ENCODE results near the gene CNTN4. TPM values are rescaled to one million over a fixed set of nuclear protein-coding genes. Genes with fewer than 3 reads are reported as not detected.

The CNTN4 gene
- total RNA-seq, 1 donor from 2014 or later: 3.2 TPM

- no peak for ATAC-seq
- DNase-seq: no peak
- intact Hi-C loops (cut with micrococcal nuclease): no loop called here
Observed at GRCh38 chr3:2714834-2715233, 616.2 kb downstream of the CNTN4 start.

DNA sequence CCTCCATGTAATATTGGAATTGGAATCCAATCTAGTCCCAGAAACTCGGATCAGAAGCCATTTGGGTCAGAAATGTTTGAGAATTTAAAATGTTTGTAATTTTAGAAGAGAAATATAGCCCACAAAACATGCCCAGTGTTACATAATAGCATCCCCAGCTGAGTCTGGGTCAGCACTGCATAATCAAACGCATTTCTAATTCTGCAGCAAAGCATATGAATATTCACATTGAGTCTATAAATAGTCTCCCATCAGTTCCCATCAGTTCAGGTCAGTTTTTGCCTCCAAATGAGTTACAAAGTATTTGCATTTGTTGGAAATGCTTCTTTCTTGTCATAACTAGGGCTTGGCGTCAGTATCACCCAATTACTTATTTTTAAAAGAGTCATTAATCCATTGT is 628.4 kb downstream of the CNTN4 start:
- DNase-seq (no peak), ATAC-seq (no peak)
- intact Hi-C loops (cut with micrococcal nuclease): no loop called here

GRCh38 chr3:2727610-2728318 is 629.1 kb downstream of the CNTN4 start:
- ATAC-seq: no peak

GRCh38 chr3:2731843-2732242 is 633.2 kb downstream of the CNTN4 start:
- intact Hi-C loops (cut with micrococcal nuclease): no loop called here
- no peak for DNase-seq
- no peak for ATAC-seq

More at GRCh38 chr3:2727610-2728318, 629.1 kb downstream of the CNTN4 start:
- intact Hi-C loops (cut with micrococcal nuclease): no loop called here
- DNase-seq: no peak

- intact Hi-C loops (cut with micrococcal nuclease): no loop called here
- no peak for ATAC-seq
- no peak for DNase-seq
Observed at GRCh38 chr3:2735392-2735894, 636.8 kb downstream of the CNTN4 start.

DNA sequence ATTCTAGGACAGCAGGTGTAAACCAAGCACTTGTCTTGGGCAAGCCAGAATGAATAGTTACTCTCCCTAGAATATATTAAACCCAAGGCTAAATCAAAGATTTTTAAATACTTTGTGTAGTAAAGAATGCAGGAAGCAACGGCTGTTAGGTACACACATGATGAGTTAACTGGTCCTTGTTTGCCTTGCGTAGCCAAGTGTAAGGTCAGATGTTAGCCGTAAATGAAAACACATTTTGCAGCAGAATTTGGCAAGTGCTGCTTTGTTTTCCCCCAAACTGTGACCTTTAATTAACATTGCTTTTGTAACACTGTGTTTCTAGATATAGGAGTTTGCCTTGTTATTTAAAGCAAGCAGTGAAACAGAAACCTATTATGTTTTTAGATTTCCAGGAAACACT is 642.9 kb downstream of the CNTN4 start:
- intact Hi-C loops (cut with micrococcal nuclease): no loop called here
- DNase-seq (no peak), ATAC-seq (no peak)

- intact Hi-C loops (cut with micrococcal nuclease): no loop called here
Observed at GRCh38 chr3:2765002-2765579, 666.4 kb downstream of the CNTN4 start.

DNA sequence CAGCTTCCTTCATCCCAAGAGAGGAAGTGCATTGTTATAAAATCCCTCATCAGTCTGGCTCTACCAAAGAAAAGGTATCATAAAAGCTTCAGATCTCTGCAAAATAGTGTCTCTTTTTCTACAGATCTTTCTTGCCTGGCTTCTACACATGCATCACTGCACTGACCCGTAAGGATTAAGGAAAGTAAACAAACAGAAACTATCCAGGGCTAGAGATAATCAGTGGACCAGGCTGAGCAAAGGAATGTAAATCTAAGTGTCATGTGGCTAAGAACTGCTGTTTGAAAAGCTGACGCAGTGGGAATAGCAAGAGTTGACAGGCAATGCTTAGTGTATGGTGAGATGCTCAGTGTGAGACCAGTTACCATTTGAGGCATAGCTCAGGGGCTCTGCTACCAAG is 671.8 kb downstream of the CNTN4 start:
- ATAC-seq: no peak
- intact Hi-C loops (cut with micrococcal nuclease): no loop called here

More at GRCh38 chr3:2765002-2765579, 666.4 kb downstream of the CNTN4 start:
- ATAC-seq: no peak
- no peak for DNase-seq

GRCh38 chr3:2771193-2771592 is 672.5 kb downstream of the CNTN4 start:
- intact Hi-C loops (cut with micrococcal nuclease): no loop called here
- DNase-seq (no peak), ATAC-seq (no peak)

More for the DNA sequence above, 671.8 kb downstream of the CNTN4 start:
- no peak for DNase-seq

- DNase-seq (no peak), ATAC-seq (no peak)
- intact Hi-C loops (cut with micrococcal nuclease): no loop called here
Observed at GRCh38 chr3:2771741-2772140, 673.1 kb downstream of the CNTN4 start.

- no peak for ATAC-seq
- intact Hi-C loops (cut with micrococcal nuclease): no loop called here
Observed at GRCh38 chr3:2772803-2773202, 674.1 kb downstream of the CNTN4 start.

DNA sequence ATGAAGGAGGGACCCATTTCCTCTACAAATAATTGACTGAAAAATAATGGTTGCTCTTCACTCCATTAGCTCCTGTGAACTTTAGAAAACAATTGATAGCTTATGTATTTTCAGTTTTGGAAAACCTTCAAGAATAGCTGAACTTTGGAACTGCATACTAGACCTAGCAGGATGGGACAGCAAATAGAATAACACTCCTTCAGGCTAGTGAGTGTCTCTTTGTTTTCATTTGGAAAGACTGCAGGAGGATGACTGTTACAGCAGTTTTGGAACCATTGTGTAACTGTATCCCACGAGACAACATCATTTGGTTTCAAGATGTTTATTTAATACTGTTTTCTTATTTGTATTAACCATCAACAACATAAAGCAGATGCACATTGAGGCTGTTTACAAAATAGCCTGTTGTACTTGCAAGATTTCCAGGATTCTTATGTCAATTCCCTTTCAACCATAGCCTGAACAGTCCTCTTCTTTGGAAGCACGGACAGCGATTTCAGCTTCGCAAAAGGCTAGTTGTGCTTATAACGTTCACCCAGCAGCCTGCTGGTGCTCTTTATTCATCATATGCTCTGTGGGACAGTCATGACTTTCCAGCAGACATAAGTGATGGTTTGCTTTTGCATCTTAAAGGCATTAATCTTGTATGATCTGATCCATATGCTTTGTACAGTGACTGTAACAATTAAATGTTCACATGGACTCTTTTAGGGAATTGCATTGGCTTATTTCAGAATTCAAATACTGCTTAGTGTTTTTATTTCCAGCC is 676.0 kb downstream of the CNTN4 start:
- ATAC-seq (no peak), DNase-seq (no peak)
- intact Hi-C loops (cut with micrococcal nuclease): no loop called here

More at GRCh38 chr3:2772803-2773202, 674.1 kb downstream of the CNTN4 start:
- DNase-seq: no peak

GRCh38 chr3:2783261-2783660 is 684.6 kb downstream of the CNTN4 start:
- intact Hi-C loops (cut with micrococcal nuclease): no loop called here
- no peak for ATAC-seq
- no peak for DNase-seq

GRCh38 chr3:2784627-2785026 is 686.0 kb downstream of the CNTN4 start:
- DNase-seq (no peak), ATAC-seq (no peak)
- intact Hi-C loops (cut with micrococcal nuclease): no loop called here

DNA sequence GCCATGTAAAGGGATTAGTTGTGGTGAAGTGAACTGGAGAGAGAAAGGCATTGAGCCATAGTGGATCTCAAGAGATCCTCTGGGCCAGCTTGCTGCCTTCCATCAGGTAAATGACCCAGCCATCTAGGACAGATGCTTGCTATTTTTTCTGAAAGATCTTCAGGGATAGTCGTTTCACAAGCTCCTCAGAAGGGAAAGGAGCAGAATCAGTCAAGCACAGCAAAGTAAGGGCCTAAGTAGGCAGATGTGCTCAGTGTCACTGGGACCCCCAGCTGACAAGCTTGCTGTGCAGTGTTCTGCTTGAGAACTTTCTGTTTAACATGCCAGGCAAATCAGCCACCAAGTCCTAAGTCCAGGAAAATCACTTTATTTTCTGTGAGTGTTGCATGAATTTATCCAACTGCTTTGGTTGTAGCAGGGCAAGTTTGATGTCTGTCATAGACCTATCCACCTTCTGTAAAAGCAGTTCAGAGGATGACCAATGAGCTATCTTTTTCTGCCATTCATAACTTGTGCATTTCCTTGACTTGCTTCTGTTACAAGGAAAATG is 691.7 kb downstream of the CNTN4 start:
- ATAC-seq (no peak), DNase-seq (no peak)
- intact Hi-C loops (cut with micrococcal nuclease): no loop called here

DNA sequence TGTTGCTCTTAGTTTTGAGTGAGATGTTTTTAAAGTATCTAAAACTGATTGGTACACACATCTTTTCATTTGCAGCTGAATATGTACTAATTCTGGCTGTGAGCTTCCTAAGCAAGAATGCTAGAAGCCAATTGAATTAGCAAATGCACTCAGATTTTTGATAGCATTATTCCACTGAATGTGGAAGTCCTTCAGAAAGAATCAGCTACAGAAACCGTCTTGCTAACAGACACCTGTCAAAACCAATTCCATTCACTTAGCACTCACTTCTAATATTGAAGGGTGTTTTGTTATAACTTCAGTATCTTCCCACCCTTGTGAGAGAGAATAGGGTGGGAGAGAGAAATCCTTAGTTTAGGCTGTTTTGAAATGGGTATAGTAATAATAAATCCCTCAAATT is 693.8 kb downstream of the CNTN4 start:
- ATAC-seq (no peak), DNase-seq (no peak)
- intact Hi-C loops (cut with micrococcal nuclease): no loop called here

GRCh38 chr3:2793987-2794386 is 695.3 kb downstream of the CNTN4 start:
- no peak for ATAC-seq
- DNase-seq: no peak
- intact Hi-C loops (cut with micrococcal nuclease): no loop called here

GRCh38 chr3:2802429-2802828 is 703.8 kb downstream of the CNTN4 start:
- no peak for ATAC-seq
- intact Hi-C loops (cut with micrococcal nuclease): no loop called here

DNA sequence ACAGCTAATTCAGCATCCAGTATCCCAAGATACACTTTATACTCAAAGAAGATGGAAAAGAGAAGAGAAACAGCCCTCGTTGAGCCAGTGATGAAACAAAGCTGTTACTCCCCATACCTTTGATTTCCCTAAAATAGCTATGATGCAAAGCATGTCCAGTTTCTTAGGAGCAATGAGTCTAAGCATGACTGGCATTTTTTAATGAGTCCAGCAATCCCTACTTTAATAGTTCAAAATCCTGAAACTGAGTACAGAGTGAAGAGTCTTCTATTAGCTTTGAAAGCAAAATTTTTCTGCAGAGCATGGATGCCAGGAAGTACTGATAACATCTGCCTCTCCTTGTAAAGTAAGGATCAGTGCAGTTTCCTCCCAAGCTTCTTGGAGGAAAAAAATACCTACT is 708.8 kb downstream of the CNTN4 start:
- intact Hi-C loops (cut with micrococcal nuclease): no loop called here
- DNase-seq: no peak
- ATAC-seq: no peak

More at GRCh38 chr3:2802429-2802828, 703.8 kb downstream of the CNTN4 start:
- no peak for DNase-seq

- intact Hi-C loops (cut with micrococcal nuclease): no loop called here
- ATAC-seq (no peak), DNase-seq (no peak)
Observed at GRCh38 chr3:2810723-2811122, 712.1 kb downstream of the CNTN4 start.
